C1 segment of cervical spinal cord (tissue), 14 donors: ENCODE results near the gene ABCC3.

Source experiments
- DNase-seq, 14 donors: peaks; one replicate each; lab custom pipeline; 2025; lab: John Stamatoyannopoulos, UW

ABCC3 gene

GRCh38 chr17:50607522-50608175 lies 27.0 kb upstream of the ABCC3 start:
- no peak for DNase-seq

- DNase-seq, result no peak
Observed at GRCh38 chr17:50608700-50609379, 25.8 kb upstream of the ABCC3 start.

GRCh38 chr17:50609380-50610074 lies 25.2 kb upstream of the ABCC3 start:
- DNase-seq, result no peak

GRCh38 chr17:50611634-50612033 lies 23.0 kb upstream of the ABCC3 start:
- DNase-seq, result no peak

- DNase-seq, result no peak
Observed at GRCh38 chr17:50612281-50612680, 22.4 kb upstream of the ABCC3 start.

GRCh38 chr17:50613007-50613992 lies 21.4 kb upstream of the ABCC3 start:
- no peak for DNase-seq

- no peak for DNase-seq
Observed at GRCh38 chr17:50614471-50615051, 20.1 kb upstream of the ABCC3 start.

- DNase-seq, result no peak
Observed at GRCh38 chr17:50615828-50616227, 18.9 kb upstream of the ABCC3 start.

- no peak for DNase-seq
Observed at GRCh38 chr17:50618300-50618699, 16.4 kb upstream of the ABCC3 start.

GRCh38 chr17:50618941-50619340 lies 15.7 kb upstream of the ABCC3 start:
- no peak for DNase-seq

GRCh38 chr17:50619489-50619888 lies 15.2 kb upstream of the ABCC3 start:
- DNase-seq, result no peak

GRCh38 chr17:50620237-50620636 lies 14.4 kb upstream of the ABCC3 start:
- no peak for DNase-seq

- DNase-seq, result peak in 1 of 14 donors; percentile 51
Observed at GRCh38 chr17:50620858-50621257, 13.8 kb upstream of the ABCC3 start.

- DNase-seq, result peak in 1 of 14 donors; percentile 34
Observed at GRCh38 chr17:50621574-50622031, 13.1 kb upstream of the ABCC3 start.

- DNase-seq, result peak in 1 of 14 donors; percentile 17
Observed at GRCh38 chr17:50624321-50624934, 10.3 kb upstream of the ABCC3 start.

- no peak for DNase-seq
Observed at GRCh38 chr17:50625032-50625871, 9.4 kb upstream of the ABCC3 start.

- DNase-seq, result peak in 7 of 14 donors; percentile 9 to 57 (median 22)
Observed at GRCh38 chr17:50626037-50626574, 8.6 kb upstream of the ABCC3 start.

- no peak for DNase-seq
Observed at GRCh38 chr17:50627036-50627781, 7.5 kb upstream of the ABCC3 start.
